Nucleus accumbens (tissue), 56 donors: Measurements from ENCODE around the gene NUDT5.
"Not testable (repeated sequence)": the region's sequence is repeated elsewhere in the genome, so short reads cannot be mapped to it uniquely, and the experiment has no call there.

Experiments used
- DNase-seq, 56 donors: peaks; one replicate each; lab custom pipeline; 2025; lab: John Stamatoyannopoulos, UW

Gene NUDT5

DNA sequence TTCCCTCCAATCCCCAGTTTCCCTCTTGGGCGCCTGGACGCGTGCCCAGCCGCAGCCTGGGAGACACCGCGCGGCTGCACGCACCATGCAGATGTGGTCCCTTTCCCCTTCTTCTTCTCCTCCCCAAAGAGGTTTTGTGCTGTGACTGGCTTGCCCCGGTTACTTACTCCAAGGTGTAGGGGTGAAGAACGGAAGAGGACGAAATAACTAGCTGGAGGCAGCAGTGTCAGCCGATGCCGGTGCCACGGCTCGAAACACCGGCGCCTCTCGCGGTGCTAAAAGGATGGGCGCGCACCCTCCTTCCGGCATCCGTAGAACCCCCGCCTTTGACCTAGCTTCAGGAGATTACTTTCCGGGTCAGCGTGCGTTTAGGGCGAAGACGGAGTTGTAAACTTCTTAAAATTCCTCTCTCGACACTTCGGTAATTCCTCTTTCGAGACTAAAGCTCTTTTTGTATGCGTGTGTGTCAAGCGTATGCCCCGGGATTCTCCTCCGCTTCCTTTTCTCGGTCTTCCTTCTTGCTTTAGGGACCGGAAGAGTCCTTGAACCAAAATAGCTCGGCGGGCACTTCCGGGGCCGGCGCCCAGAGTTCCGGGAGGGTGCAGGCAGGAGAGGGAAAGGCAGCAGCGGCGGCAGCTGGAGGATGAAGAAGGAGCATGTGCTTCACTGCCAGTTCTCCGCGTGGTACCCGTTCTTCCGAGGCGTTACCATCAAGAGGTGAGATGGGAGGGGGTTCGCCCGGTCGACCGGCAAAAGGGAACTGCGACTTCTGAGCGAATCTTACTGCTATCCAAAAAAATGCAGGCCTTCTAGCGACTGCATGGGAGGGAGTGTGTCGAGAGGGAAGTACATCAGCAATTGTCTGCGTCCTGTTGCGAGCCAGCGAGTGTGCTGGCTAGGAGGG lies at the start of gene NUDT5, which contains the start of gene CDC123:
Gene NUDT5 (minus strand): TSS at position 289 of the 904 bp plus-strand sequence. CDS start 9,600 bp downstream, outside the sequence.
Gene CDC123 (plus strand): TSS at position 586 of the 904 bp plus-strand sequence. CDS start 58 bp downstream, at position 644.
- peak; percentile 32 to 98 (median 89) for DNase-seq

DNA sequence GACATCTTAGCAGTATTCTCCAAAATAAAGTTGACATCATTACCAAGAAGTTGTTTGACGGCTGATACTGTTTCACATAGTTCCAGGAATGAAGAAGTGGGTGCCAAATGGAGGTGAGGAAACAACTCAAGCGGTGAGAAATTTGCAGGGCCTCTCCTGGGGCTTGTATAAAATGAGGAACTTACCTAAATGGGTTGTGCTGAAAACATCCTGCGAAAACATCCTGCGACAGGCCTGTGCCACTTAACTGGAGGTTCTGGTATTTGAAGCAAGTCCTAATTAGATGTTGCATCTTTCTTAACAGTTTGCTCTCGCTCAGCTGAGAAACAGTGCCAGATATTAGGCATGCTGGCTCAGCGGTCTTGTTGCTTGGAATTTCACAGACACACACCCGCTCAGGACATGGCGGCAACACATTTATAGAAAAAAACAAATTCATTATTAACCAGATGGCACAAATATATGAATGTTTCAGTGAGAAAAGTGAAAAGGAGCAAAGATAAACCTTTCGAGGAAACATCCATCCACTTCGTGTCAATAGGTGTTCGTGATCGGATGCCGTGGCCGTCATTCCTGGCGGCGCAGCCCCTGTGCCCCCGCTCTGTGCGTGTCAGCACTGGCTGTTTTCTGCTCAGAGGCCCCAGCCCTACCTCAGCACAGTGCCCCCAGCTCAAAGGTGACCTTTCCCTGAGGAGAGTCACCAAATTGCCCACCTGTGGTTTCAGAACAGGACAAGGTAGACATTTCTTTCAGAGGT lies 48.4 kb upstream of the NUDT5 start:
- DNase-seq = no peak

DNA sequence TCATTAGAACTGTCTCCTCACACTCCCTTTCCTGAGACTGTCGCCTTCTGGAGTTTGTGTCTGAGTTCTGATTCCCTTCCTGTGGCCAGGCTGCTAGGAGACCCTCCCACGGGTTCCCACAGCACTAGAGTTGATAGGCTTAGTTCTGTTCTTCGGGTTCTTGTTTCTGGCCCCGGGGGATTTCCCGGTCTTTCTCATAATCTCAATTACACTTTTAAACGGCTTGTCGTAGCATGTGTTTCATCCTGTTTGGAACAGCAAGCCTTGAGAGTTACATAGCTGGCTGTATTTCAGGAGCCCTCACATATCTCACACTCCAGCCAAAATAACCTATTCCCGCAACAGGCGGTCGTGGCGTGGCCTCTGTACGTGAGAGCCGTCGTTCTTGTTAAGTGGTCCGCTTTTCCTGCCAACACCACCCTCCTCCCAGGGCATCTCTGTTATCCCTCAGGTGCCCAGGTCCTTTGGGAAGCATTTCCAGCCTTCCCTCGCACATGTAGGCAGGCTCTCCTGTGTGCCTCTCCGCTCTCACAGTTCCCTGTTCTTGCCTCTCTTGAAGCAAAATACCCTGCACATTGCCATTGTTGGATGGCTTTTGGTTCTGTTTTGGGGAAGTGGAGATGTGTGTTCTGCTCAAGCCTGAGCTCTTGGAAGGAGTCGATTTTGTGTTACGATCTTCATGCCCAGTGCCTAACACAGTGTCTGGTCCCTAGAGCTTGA lies 46.3 kb upstream of the NUDT5 start:
- DNase-seq = no peak

DNA sequence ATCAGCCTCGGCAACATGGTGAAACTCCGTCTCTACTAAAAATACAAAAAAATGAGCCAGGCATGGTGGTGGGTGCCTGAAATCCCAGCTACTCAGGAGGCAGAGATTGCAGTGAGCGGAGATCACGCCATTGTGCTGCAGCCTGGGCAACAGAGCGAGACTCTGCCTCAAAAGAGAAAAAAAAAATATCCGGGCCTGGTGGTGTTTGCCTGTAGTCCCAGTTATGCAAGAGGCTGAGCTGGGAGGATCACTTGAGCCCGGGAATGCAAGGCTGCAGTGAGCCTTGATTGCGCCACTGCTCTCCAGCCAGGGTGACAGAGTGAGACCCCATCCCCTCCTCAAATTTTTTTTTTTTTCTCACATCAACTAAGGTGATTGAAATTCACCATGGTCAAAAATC lies 43.1 kb upstream of the NUDT5 start:
- no peak for DNase-seq

DNA sequence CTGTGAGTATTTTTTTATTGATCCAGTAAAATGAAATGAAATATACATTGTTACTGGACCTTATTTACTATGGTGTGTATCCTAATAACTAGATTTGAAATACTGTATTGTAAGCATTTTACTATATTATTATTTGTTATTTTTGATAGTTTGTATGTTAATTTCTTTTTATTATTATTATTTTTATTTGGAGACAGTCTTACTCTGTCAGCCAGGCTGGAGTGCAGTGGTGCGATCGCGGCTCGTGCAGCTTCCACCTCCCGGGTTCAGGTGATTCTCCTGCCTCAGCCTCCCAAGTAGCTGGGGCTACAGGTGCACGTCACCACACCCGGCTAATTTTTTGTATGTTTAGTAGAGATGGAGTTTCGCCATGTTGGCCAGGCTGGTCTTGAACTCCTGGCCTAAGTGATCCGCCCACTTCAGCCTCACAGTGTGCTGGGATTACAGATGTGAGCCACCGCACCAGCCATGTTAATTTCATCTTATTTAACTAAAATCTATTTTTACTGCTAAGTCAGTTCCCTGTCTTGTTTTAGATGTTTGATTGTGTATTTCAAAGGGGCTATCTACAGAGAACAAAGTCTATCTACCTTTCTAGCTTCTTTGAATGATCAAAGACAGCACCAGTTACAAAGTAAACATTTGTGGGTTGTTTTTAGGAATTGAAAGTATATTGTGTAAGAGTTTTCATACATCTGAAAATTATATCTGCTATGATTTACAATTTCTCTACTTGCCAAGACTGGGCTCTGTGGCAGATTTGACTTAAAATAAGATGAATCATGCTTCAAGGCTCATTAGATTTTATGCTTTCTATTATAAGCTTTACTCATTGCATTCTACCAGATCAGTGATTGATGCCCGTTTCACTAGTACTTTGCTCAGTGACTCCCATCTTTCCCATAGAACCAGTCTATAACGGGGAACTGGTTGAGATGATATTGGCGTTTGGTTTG lies 41.9 kb upstream of the NUDT5 start:
- no peak for DNase-seq

DNA sequence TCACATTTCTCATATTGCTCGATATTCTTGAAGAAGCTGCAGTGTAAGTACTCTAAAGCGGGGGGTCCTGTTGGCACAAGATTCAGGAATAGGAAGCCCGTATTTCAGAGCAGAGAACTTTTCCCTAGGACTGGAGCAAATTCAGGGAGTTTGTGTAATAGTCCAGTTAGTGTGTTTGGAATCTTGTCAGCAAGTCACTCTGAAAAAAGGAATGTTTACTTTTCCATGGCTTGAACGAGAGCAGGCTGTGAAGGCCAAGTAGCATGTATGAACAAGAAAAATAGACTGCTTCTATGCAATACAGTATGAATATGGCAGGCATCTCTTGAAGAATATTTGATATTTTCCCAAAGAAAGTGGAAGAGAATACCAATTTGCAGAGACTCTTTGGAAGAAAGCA lies 40.1 kb upstream of the NUDT5 start:
- no peak for DNase-seq

DNA sequence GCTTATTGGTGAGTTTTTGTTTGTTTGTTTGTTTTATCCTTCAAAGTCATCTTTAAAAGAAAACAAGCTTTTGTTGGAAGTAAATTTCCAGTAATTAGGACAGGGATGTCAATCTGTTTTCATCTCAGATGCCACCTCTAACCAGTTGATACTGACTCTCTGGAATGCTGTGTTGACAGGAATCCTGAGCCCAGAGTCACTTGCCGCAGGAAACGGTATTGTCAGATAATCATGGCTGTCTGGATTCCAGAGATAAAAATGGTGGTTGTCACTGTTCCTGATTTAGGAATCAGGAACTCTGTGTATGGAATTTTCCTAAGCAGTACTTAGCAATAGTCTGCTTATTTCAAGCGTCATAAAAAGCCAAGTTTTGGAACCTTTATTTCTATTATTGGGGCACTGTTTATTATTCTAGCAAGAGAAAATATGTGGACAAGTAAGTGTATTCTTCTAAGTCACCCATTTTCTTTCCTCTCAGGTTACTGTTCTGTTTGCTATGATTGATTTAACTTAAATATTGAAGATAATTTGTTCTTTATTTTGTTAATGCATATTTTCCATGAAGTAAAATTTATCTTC lies 39.5 kb upstream of the NUDT5 start:
- no peak for DNase-seq

DNA sequence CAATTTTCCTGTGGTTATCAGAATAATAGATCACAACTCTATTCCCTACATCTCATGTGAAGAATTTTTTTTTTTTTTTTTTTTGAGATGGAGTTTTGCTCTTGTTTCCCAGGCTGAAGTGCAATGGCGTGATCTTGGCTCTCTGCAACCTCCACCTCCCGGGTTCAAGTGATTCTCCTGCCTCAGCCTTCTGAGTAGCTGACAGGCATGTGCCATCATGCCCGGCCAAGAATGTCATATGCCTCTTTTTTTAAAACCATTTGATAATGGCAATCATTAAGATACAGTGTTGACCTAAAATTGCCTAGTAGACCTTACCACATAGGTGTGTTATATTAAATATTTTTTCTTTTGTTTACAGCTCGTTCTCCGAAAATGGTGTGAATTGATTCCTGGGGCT lies 39.0 kb upstream of the NUDT5 start:
- not testable (repeated sequence) for DNase-seq

DNA sequence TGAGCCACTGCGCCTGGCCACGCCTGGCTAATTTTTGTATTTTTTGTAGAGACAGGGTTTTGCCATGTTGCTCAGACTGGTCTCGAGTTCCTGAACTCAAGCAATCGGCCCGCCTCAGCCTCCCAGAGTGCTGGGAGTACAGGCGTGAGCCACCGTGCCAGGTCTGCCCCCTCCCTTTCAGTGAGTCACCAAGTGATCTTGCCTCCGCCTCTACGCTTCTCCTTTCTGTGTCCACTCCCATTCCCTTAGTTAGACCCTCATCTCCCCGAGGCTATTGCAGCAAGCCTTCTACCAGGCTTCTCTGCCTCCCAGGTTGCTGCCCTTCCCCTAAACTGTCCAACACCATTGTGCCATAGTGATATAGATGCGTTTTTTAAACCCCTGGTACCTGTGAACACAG lies 33.2 kb upstream of the NUDT5 start:
- no peak for DNase-seq

DNA sequence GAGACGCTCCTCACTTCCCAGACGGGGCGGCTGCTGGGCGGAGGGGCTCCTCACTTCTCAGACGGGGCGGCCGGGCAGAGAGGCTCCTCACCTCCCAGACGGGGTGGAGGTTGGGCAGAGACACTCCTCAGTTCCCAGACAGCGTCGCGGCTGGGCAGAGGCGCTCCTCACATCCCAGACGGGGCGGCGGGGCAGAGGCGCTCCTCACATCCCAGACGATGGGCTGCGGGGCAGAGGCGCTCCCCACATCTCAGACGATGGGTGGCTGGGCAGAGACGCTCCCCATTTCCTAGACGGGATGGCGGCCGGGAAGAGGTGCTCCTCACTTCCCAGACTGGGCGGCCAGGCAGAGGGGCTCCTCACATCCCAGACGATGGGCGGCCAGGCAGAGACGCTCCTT lies 30.7 kb upstream of the NUDT5 start:
- not testable (repeated sequence) for DNase-seq

DNA sequence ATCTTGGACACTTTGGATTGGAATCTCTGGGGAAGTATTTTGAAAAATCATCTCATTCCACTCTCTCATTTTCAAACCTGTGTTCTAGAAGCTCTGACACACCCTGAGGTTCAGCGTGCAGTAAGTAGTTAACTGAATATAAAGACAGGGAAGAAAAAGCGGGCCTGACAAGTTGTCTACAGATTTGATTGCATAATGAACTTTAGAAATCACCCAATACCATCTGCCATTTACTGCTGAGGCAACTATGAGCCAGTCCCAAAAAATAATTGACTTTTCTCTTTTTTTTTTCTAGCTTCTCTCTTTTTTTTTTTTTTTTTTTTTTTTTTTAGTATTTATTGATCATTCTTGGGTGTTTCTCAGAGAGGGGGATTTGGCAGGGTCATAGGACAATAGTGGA lies 29.8 kb upstream of the NUDT5 start:
- no peak for DNase-seq

DNA sequence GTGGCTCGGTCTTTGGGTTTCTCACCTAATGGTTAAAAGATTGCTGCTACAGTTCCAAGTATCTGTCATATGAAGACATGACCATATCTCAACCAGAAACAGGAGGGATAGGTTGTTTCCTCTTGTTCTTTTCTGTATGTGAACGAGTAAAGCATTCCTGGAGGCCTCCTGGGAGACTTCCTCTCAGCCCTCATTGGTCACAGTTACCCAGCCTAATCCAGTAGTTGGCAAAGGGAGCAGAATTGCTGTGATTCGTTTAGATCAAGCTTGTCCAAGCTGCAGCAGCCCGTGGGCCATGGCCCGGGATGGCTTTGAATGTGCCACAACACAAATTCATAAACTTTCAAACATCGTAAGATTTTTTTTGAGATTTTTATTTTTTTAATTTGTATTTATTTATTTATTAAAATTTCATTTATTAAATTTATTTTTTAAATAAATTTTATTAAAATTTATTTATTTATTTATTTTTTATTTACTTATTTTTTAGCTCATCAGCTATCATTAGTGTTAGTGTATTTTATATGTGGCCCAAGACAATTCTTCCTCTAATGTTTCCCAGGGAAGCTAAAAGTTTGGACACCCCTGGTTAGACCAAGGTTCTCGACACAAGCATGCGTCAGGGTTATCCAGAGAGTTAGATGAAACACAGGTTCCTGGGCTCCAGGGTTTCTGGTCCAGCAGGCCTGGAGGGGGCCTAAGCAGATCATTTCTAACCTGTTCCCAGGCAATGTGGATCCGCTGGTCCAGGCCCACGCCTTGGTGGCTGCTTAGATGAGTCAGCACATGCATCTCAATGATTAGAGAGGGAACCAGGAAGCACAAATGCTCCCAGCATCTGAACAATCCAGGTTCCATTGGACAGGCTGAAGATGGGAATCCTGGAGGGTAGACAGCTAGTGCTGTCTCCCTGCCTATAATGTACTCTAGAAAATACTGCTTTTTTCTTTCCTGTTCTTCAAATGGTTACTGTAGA lies 25.9 kb upstream of the NUDT5 start:
- DNase-seq = peak in 2 of 56 donors; percentile 3 to 8

DNA sequence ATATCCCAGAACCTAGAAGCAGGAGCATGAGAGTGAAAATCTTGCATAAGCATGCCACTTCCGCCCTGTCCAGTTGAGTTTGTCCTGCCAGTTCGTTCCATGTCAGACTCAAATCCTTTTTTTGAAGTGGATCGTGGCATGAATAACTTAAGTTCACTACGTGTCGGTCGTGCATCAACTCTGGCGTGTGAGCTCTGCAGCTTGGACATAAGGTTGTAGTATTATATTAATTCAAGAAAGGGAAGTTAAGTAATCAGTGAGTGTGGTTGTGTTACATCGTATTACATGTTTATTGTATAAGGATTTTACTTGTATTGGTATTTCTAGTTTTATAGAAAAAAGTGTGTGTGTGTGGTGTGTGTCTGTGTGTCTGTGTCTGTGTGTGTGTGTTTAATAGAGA lies 23.3 kb upstream of the NUDT5 start:
- DNase-seq = no peak

DNA sequence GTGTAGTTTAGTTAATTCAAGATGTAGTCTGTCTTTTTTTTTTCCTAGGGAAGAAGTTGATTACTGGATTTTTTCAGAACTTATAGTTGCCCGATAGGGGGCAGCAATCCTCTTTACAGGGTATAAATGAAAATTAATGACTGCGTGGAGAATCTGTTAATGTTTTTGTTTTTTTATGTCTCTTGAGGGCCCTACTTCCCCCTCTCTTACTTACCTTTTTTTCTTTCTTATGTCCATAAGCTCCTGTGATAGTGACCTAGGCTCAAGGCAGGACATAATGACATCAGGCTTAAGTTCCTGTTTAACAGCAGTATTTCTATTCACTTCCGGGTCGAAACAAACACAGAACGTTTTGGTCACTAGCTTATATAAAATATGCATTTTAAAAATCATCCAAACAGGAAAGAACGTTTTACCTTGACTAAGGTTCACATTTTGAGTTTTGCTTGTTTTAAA lies 19.1 kb upstream of the NUDT5 start:
- DNase-seq = peak in 5 of 56 donors; percentile 7 to 42 (median 13)

DNA sequence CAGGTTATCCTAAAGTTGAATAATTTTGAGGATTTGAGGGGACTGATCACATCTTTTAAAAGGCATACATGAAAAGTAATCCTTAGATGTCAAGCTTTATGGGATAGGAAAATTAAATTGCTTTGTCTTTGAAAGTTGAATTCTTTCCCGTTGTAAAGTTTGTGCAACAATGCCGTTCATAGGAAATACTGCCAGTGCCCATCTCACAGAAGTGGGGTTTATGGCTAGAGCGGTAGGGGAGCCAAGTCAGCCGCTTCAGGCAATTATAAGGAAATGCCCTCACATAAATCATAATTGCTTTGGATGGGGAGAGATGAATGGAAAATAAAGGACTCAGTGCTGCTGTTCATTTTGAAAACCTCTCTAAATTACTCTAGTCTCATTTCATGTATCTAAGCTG lies 18.4 kb upstream of the NUDT5 start:
- DNase-seq = no peak

DNA sequence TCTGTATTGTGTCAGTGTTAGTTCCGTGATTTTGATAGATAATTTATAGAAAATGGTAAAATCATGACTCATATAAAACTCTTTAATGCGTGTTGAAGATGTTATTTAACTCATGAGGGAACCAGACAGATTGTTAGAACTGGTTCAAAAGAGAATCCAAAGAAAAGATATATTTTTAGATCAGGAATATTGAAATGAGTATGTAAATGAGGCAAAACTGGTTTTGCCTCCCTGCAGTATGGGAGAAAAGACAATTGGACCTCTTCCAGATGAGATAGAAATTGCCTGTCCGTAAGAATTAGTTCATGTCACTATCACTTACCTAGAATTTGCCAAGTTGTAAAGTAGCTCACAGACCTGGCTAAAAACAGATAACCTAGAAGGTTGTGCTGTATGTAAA lies 17.9 kb upstream of the NUDT5 start:
- no peak for DNase-seq

DNA sequence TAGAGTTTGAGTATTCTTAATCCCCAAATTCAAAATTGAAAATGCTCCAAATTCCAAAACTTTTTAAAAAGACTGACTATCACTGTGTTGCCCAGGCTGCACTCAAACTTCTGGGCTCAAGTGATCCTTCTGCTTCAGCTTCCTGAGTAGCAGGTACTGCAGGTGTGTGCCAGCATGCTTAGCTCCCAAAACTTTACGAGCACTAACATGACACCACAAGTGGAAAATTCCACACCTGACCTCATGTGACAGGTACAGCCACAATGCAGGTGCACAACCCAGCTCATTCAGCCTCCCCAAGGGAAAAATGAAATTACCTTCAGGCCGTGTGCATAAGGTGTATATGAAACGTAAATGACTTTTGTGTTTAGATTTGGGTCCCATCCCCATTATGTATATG lies 16.8 kb upstream of the NUDT5 start:
- DNase-seq = no peak

DNA sequence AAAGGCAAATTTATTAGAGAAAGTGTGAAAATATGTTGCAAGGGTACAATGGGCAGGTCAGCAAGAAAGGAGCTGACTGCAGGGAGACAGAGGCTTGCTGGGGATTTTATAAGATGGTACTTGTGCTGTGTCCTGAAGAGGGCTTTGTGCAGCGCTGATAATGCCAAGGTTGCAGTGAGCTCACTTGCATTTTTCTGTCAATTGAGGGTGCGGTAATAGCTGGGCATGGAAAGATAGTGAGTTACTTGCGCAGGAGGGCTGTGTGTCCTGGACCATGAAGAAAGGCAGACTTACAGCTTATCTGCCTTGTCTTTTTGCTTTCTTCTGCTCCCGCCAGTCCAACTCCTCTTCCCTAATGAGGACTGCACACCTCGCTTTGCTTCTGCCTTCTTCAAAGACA lies 12.8 kb upstream of the NUDT5 start:
- DNase-seq = no peak
